Measurements from ENCODE around the gene UHRF1. TPM values are rescaled to one million over a fixed set of nuclear protein-coding genes. Genes with fewer than 3 reads are reported as not detected.
"Not testable (repeated sequence)": the region's sequence is repeated elsewhere in the genome, so short reads cannot be mapped to it uniquely, and the experiment has no call there.

UHRF1 gene
- total RNA-seq, 4 donors from 2014 or later, result 1.7 to 7.2 (median 3.0) TPM

DNA sequence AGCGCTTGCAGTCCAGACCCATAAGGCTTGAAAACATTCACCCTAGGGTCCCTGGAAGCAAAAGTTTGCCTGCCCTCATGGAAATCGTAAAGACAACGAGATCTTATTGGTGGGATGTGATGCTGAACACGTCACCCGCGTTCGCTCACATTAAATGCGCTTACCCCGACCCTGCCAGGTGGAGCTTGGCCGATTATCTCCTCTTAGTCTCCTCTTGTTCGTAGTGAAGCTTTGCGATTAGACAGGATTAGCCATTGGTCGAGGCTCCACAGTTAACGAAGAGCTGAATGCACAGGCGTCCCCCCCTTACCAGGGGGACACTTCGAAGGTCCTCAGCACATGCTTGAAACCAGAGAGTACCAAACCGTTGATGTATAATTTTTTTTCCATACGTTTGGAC is 43.6 kb downstream of the UHRF1 start:
- TF ChIP-seq EP300 (IDR thresholded peaks at IDR 0.05) (no peak), POLR2A (IDR thresholded peaks at IDR 0.05) (no peak)
- TF ChIP-seq, protein P1, sequence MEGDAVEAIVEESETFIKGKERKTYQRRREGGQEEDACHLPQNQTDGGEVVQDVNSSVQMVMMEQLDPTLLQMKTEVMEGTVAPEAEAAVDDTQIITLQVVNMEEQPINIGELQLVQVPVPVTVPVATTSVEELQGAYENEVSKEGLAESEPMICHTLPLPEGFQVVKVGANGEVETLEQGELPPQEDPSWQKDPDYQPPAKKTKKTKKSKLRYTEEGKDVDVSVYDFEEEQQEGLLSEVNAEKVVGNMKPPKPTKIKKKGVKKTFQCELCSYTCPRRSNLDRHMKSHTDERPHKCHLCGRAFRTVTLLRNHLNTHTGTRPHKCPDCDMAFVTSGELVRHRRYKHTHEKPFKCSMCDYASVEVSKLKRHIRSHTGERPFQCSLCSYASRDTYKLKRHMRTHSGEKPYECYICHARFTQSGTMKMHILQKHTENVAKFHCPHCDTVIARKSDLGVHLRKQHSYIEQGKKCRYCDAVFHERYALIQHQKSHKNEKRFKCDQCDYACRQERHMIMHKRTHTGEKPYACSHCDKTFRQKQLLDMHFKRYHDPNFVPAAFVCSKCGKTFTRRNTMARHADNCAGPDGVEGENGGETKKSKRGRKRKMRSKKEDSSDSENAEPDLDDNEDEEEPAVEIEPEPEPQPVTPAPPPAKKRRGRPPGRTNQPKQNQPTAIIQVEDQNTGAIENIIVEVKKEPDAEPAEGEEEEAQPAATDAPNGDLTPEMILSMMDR (IDR thresholded peaks at IDR 0.05), result no peak
- Histone ChIP-seq H3K4me3 (no peak overlapping the region), H3K27ac (no peak overlapping the region), H3K36me3 (peaks cover 0 to 8% (median 0%) of the 10 kb centered on the region in 3 donors), H3K9me3 (no peaks in the 10 kb centered on the region), H3K27me3 (no peaks in the 10 kb centered on the region), H3K4me1 (no peaks in the 10 kb centered on the region)
- DNase-seq (ENCODE audit: low spot score in 2 of 2), result no peak
- WGBS, 2 donors, result 95% methylated on average over 18 of the region's 18 CpGs

DNA sequence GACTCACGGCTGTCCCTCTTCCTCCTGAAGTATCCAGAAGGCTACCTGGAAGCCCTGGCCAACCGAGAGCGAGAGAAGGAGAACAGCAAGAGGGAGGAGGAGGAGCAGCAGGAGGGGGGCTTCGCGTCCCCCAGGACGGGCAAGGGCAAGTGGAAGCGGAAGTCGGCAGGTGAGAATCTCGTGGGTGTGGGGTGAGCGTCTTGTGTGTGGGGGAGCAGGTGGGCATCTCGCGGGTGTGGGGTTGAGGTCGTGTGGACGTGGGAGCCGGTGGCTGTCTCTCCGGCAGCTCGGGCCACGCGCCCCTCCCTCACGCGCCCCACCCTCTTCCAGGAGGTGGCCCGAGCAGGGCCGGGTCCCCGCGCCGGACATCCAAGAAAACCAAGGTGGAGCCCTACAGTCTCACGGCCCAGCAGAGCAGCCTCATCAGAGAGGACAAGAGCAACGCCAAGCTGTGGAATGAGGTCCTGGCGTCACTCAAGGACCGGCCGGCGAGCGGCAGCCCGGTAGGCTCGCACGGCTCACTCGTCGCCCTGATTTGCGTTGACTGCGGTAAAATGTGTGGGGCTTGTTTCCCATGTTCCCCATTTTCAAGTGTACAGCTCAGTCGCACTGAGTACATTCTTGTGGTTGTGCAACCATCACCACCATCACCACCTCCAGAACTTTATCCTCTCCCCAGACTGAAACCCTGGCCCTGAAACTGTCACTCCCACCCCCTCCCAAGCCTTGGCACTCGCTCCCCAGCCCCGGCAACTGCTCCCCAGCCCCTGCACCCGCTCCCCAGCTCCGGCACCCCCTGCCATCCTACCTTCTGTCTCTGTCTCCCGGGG is 45.2 kb downstream of the UHRF1 start:
- H3K4me3 ChIP-seq; H3K36me3 ChIP-seq; DNase-seq (ENCODE audit: low spot score in 2 of 2); H3K27me3 ChIP-seq; H3K9me3 ChIP-seq; H3K4me1 ChIP-seq; H3K27ac ChIP-seq: not testable (repeated sequence)
- WGBS, 2 donors, result 91 to 93% methylated on average over 45 to 46 of the region's 46 CpGs

DNA sequence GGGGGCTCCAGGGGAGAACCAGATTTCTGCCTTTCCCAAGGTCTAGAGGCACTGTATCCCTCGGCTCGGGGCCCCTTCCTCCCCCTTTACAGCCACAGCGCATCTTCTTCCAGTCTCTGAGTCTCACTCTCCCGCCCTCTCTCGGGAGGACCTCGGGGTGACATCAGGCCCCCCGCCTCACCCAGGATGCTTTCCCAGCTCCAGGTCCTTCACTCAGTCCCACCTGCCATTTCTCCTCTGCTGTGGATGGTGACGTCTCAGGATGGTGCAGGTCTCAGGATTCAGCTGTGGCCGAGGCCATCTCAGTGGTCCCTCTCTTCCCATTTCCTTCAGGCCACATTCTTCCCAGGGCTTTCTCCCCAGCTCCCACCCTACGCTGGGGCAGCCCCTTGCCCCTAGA is 46.0 kb downstream of the UHRF1 start:
- no peak overlapping the region for H3K27ac ChIP-seq
- WGBS, 2 donors, result 93 to 95% methylated on average over 10 of the region's 10 CpGs
- TF ChIP-seq, protein P1 (IDR thresholded peaks at IDR 0.05), result no peak
- TF ChIP-seq EP300 (IDR thresholded peaks at IDR 0.05) (no peak), POLR2A (IDR thresholded peaks at IDR 0.05) (no peak)

DNA sequence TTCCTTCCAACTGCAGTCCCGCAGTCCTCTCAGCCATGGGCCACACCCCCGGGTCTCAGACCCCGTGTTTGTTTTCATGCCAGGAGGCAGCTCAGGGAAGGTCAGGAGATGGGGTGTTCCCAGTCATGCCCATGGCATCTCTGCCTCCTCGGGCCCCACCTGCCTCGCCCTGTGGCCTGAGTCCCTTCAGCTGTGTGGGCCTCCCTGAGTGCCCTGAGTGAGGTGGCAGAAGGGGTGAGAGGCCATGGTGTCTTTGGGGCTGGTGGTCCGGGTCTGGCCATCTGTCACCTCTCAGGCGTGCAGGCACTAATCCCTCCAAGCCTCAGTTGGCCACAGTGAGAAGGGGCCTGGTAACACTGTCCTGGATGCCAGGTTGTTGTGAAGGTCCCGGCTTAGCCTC is 48.7 kb downstream of the UHRF1 start:
- 91% methylated on average over 7 to 8 of the region's 8 CpGs for WGBS, 2 donors

More for the DNA sequence above, 46.0 kb downstream of the UHRF1 start:
- no peaks in the 10 kb centered on the region for H3K4me1 ChIP-seq
- no peaks in the 10 kb centered on the region for H3K9me3 ChIP-seq
- no peak overlapping the region for H3K4me3 ChIP-seq
- H3K36me3 ChIP-seq, result peaks cover 0 to 8% (median 0%) of the 10 kb centered on the region in 3 donors
- DNase-seq (ENCODE audit: low spot score in 2 of 2), result no peak
- no peaks in the 10 kb centered on the region for H3K27me3 ChIP-seq

DNA sequence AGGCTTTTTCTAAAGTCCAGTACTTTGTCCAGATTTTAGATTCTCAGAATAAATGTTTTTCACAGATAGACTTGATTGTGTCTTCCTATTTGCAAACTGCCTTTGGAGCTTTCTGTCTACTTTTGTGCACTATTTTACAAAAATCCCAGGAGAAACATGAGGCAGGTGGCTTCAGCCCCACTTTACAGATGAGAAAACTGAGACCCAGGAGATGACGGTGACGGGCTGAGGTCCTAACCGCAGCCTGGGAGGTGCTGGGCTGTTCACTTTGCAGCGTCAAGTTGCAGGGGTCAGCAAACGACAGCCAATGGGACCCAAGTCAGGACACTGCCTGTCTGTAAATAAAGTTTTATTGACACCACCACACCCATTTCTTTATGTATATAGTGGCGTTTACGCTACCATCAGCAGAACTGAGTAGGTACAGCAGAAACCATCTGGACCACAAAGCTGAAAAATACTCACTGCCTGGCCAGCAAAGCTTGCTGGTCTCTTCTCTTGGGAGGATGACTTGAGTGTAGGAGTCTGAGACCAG is 52.9 kb downstream of the UHRF1 start:
- Histone ChIP-seq H3K4me3 (no peak overlapping the region), H3K4me1 (no peaks in the 10 kb centered on the region), H3K27me3 (no peaks in the 10 kb centered on the region), H3K36me3 (no peaks in the 10 kb centered on the region), H3K27ac (no peak overlapping the region), H3K9me3 (no peaks in the 10 kb centered on the region)
- TF ChIP-seq EP300 (IDR thresholded peaks at IDR 0.05) (no peak), POLR2A (IDR thresholded peaks at IDR 0.05) (no peak)
- TF ChIP-seq, protein P1 (IDR thresholded peaks at IDR 0.05), result no peak
- DNase-seq (ENCODE audit: low spot score in 2 of 2), result no peak
- 95 to 99% methylated on average over 7 of the region's 7 CpGs for WGBS, 2 donors

More for the DNA sequence above, 48.7 kb downstream of the UHRF1 start:
- peaks cover 0 to 8% (median 0%) of the 10 kb centered on the region in 3 donors for H3K36me3 ChIP-seq
- H3K4me3 ChIP-seq, result no peak overlapping the region
- H3K4me1 ChIP-seq, result no peaks in the 10 kb centered on the region
- H3K27me3 ChIP-seq, result no peaks in the 10 kb centered on the region
- TF ChIP-seq, protein P1 (IDR thresholded peaks at IDR 0.05), result no peak
- TF ChIP-seq EP300 (IDR thresholded peaks at IDR 0.05) (no peak), POLR2A (IDR thresholded peaks at IDR 0.05) (no peak)
- H3K9me3 ChIP-seq, result no peaks in the 10 kb centered on the region
- no peak overlapping the region for H3K27ac ChIP-seq
- no peak for DNase-seq (ENCODE audit: low spot score in 2 of 2)
